Cardiac fibroblast (primary cell): ENCODE measurements around the gene STING1.
"Not testable (repeated sequence)": the region's sequence is repeated elsewhere in the genome, so short reads cannot be mapped to it uniquely, and the experiment has no call there.

Source experiments
- DNase-seq, 2 donors: peaks; one replicate each; pipeline versions ENCODE4 v3.0.0 to v3.0.0-alpha.2; 2010; ENCODE audit warnings: low read depth in 2 of 2
- H3K4me3 ChIP-seq, 2 donors: replicated peaks in 1 of 2; 1 replicate in 1 of 2; 2 replicates in 1 of 2; pipeline ENCODE4 v1.5.1; 2011; ENCODE audit warnings: low read depth in 2 of 2, low read length in 2 of 2, mild to moderate bottlenecking in 2 of 2, moderate library complexity in 1 of 2
- TF ChIP-seq, protein P1 (sequence below): IDR thresholded peaks from one replicate; pipeline ENCODE4 v1.5.1; 2011; ENCODE audit warnings: low read depth, mild to moderate bottlenecking, low read length, inconsistent platforms

The STING1 gene

DNA sequence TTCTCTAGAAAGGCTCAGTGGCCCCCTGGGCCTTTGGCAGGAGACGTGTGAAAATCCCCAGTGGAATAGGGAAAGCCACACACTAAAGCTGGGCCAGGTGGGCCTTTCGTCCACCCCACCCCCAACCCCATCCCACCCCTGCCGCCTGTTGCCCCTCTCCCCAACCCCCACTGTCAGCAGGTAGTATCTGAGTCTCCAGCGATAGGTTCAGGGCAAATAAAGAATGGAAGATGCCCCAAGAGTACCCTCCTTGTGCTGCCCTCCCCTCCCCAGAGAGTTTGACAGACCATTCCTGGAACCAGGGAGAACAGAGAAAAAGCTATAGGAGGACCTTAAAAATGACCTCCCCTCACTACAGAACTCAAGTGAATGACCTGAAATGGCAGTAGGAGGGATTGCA is 41.9 kb upstream of the STING1 start:
- no peak for DNase-seq
- TF ChIP-seq, protein P1, sequence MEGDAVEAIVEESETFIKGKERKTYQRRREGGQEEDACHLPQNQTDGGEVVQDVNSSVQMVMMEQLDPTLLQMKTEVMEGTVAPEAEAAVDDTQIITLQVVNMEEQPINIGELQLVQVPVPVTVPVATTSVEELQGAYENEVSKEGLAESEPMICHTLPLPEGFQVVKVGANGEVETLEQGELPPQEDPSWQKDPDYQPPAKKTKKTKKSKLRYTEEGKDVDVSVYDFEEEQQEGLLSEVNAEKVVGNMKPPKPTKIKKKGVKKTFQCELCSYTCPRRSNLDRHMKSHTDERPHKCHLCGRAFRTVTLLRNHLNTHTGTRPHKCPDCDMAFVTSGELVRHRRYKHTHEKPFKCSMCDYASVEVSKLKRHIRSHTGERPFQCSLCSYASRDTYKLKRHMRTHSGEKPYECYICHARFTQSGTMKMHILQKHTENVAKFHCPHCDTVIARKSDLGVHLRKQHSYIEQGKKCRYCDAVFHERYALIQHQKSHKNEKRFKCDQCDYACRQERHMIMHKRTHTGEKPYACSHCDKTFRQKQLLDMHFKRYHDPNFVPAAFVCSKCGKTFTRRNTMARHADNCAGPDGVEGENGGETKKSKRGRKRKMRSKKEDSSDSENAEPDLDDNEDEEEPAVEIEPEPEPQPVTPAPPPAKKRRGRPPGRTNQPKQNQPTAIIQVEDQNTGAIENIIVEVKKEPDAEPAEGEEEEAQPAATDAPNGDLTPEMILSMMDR, result no peak
- no peak overlapping the region for H3K4me3 ChIP-seq

DNA sequence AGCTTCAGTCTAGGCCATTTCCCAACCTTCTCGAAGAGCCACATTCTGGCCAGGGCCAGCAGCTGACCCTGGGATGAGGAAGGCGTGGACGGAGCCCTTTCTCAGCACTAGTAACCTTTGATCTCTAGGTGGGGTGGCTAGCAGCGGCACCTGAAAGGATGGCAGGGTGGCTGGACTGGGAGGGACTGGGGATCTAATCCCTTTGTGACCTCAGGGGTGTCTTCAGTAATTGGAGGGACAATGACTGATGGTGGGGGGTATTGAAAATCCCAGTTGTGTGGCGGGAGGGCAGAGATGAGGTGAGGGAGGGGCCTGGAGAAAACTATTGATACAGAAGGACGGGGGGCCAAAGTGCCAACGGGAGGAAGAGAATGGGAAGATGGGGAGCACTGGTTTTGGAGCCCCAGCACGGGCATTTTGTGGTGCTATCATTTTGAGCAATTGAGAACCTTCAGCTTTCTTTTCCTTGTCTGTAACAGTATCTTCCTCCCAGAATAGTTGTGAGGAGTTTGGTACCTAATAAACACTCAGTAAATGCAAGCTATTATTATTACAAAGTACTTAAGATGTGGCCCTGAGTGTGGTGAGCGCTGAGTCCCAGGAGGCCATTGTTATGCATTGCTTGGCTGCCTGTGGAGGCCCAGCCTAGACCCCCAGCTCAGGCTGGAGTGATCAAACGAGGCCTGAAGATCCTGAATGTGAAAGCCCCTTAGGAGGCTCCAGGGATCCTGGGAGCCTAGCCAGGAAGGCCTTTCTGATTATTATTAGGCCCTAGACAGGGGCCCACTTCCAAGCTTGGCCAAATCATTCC is 41.3 kb upstream of the STING1 start:
- DNase-seq, result peak in 1 of 2 donors; percentile 11
- TF ChIP-seq, protein P1, result no peak
- no peak overlapping the region for H3K4me3 ChIP-seq

DNA sequence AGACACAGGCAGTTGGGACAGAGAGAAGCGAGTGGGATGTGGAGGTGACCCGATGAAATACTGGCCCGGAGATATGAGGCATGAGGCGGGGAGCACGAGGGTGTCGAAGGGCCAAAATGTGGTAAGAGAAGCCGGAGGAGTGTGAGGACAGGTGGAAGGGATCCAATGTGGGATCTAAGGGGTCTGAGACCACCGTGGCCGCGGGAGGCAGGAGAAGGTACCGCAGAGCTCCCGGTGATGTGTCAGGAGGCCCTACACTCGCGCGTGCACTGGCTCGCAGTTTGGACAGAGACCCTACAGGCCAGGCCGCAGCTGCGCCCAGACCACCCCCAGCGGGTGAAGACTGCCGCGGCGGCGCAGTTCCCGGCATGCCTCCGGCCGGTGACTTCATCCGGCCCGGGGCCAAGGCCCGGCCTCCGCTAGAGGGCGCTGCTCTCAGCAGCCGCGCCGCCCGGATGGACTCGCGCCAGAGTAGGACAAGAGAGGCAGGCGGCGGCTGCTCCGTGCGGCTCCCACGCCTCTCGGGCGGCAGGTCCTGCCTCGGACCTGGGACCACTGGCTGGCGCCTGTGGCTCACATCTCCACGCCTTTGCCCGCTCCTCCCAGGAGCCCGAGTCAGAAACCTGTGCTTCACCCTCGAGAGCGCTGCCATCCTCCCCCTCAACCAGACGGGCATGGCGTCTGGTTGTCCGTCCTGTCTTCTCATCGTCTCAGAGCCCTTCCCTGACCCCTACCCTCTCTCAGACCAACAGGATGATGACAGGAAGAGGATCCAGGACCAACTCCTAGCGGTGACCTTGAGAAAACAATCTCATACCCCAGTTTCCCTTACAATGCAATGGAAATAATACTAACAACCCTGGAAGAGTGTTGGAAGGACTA is 35.4 kb upstream of the STING1 start:
- H3K4me3 ChIP-seq, result peak overlapping the region; percentile 55 to 63
- TF ChIP-seq, protein P1, result peak; percentile 75
- DNase-seq, result peak; percentile 87 to 89

DNA sequence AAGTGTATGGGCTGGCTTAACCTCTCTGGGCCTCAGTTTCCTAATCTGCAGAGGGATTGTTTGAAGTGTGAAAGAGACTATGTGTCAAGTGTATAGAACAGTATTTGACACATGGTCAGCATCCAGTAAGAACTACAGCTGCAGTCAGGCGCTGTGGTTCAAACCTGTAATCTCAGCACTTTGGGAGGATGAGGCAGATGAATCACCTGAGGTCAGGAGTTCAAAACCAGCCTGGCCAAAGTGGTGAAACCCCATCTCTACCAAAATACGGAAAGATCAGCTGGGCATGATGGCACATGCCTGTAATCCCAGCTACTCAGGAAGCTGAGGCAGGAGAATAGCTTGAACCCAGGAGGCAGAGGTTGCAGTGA is 31.9 kb upstream of the STING1 start:
- H3K4me3 ChIP-seq, result no peak overlapping the region
- no peak for DNase-seq
- TF ChIP-seq, protein P1, result no peak

DNA sequence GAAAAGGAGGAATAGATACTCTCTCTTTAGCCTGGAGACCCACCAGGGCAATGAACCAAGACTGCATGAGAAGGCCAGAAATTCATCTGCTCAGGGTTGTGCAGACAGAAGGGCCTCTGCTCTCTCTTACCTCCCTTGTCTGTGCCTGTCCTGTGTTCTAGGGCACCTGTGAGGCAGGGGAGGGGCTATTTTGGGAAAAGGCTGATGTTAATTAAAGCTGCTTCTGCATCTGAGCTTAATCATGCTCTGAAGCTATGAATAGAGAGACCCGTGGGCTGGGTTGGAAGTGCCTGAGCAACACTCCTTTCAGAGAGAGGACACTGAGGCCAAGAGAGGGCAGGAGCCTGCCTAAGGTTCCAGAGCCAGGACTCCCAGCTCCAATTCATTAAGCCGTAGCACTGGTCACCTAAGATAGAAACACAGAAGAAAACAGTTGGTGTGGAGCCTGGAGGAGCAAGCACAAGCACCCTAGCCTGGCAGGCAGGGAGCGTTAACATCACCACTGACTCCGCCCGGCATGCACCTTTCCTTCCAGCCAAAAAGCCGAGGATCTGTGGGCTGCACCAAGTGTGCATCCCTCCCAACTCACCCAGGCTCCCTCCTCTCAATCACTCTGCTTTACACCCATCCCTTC is 31.4 kb upstream of the STING1 start:
- DNase-seq, result no peak
- TF ChIP-seq, protein P1, result no peak

DNA sequence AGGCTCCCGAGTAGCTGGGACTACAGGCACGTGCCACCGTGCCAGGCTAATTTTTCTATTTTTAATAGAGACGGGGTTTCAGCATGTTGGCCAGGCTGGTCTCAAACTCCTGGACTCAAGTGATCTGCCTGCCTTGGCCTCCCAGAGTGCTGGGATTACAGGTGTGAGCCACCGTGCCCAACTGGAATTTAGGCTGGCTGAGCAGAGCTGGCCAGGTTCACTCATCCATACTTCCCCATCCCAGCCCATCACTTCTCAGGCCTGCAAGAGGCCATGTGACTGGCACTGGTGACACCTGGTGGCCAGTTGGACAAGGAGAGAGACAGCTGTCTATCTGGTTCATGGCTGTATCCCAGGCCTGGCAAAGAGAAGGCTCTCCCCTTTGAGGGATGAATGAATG is 30.9 kb upstream of the STING1 start:
- TF ChIP-seq, protein P1, result peak; percentile 77
- peak; percentile 82 to 83 for DNase-seq
- not testable (repeated sequence) for H3K4me3 ChIP-seq

More for the DNA sequence above, 31.4 kb upstream of the STING1 start:
- no peak overlapping the region for H3K4me3 ChIP-seq
